ENCODE results near the gene HIVEP1.

GRCh38 chr6:12022953-12023388 lies 10.9 kb downstream of the HIVEP1 start:
- TF ChIP-seq, protein P1, sequence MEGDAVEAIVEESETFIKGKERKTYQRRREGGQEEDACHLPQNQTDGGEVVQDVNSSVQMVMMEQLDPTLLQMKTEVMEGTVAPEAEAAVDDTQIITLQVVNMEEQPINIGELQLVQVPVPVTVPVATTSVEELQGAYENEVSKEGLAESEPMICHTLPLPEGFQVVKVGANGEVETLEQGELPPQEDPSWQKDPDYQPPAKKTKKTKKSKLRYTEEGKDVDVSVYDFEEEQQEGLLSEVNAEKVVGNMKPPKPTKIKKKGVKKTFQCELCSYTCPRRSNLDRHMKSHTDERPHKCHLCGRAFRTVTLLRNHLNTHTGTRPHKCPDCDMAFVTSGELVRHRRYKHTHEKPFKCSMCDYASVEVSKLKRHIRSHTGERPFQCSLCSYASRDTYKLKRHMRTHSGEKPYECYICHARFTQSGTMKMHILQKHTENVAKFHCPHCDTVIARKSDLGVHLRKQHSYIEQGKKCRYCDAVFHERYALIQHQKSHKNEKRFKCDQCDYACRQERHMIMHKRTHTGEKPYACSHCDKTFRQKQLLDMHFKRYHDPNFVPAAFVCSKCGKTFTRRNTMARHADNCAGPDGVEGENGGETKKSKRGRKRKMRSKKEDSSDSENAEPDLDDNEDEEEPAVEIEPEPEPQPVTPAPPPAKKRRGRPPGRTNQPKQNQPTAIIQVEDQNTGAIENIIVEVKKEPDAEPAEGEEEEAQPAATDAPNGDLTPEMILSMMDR (IDR thresholded peaks at IDR 0.05) = no peak
- no peak for TF ChIP-seq POLR2A (IDR thresholded peaks at IDR 0.05)

Data from right lobe of liver (tissue), 4 donors.